Psoas muscle (tissue), 8 donors: ENCODE results near the gene RORC. TPM values are rescaled to one million over a fixed set of nuclear protein-coding genes. Genes with fewer than 3 reads are reported as not detected.

ENCODE experiments used
- ATAC-seq, 4 donors: fragments of 200-7000 bp; cut with Tn5 transposase; one replicate each; pipeline ENCODE4 v1.9.1; 2020; ENCODE audit warnings: moderate library complexity in 3 of 4, mild to moderate bottlenecking in 2 of 4
- DNase-seq, 2 donors: peaks; one replicate each; pipeline ENCODE4 v3.0.0-alpha.2; 2020
- H3K27ac ChIP-seq: fragments of 200-600 bp; one replicate; pipeline ENCODE4 v1.8.0; 2022
- H3K27me3 ChIP-seq, 3 donors: fragments of 200-600 bp in 1 of 3; one replicate each; pipeline versions ENCODE4 v1.6.1 to v1.8.0; 2013 to 2022; ENCODE audit warnings: low read length in 2 of 3, mild to moderate bottlenecking in 2 of 3, moderate library complexity in 1 of 3; ENCODE audit not compliant: insufficient read depth in 3 of 3
- H3K36me3 ChIP-seq, 2 donors: fragments of 200-600 bp in 1 of 2; one replicate each; pipeline versions ENCODE4 v1.6.1 to v1.8.0; 2013 to 2022; ENCODE audit warnings: low read depth in 1 of 2, mild to moderate bottlenecking in 1 of 2, moderate library complexity in 1 of 2; ENCODE audit not compliant: insufficient read depth in 1 of 2
- H3K4me1 ChIP-seq: fragments of 200-600 bp; one replicate; pipeline ENCODE4 v1.8.0; 2022
- H3K4me3 ChIP-seq: fragments of 200-600 bp; one replicate; pipeline ENCODE4 v1.8.0; 2022; ENCODE audit warnings: mild to moderate bottlenecking
- H3K9me3 ChIP-seq: fragments of 200-600 bp; one replicate; pipeline ENCODE4 v1.8.0; 2022
- WGBS, 3 donors: extraction: QIAGEN DNeasy Blood & Tissue Kit; methylation state at CpG; one replicate each; pipeline versions ENCODE4 v1.1.6 to v1.1.7; 2013; 5-methylcytosine and 5-hydroxymethylcytosine counted together
- intact Hi-C, 2 donors: fragments of 100-400 bp; cut with DNase I; formaldehyde crosslinking; loops; one replicate each; pipeline versions ENCODE4 v1.11.0 to v1.14.2; 2022
- polyA plus RNA-seq, 3 donors: library from polyadenylated mRNA; stranded (reverse); fragments of 200-250 nt; gene quantifications; one replicate each; pipeline ENCODE4 v1.2.3, GENCODE V29; 2013
- total RNA-seq, 4 donors: library from RNA; stranded (reverse); fragmentation: NEBNext Ultra II Directional in 2 of 4; extraction: Animal tissue kit (Norgen Biotek cat#: 25700) in 2 of 4; gene quantifications; one replicate each; pipeline versions ENCODE4 v1.2.1 to v1.2.4, GENCODE V29; 2021 to 2023
- TF ChIP-seq, protein P1 (sequence below): fragments of 200-600 bp; IDR thresholded peaks from one replicate; pipeline ENCODE4 v1.8.0; 2022; ENCODE audit warnings: antibody characterized with exemption
- donor health status: healthy with polysubstance abuse.
- donor health status: DM: no; HTN: no; CAD: no; lungs with moderate emphysema.
- donor health status: Bipolar disorder and iron deficiency.
- donor health status: healthy.
- donor health status: DM: yes; HTN: yes; CAD: no.
- donor health status: DM: no; HTN: no; CAD: no.
- donor health status: DM: no; HTN: no; CAD: no.
- donor health status: DM: yes; HTN: yes; CAD: no.

RORC gene
- total and polyA plus RNA-seq, 7 donors = 3.5 to 109 (median 62.9) TPM

DNA sequence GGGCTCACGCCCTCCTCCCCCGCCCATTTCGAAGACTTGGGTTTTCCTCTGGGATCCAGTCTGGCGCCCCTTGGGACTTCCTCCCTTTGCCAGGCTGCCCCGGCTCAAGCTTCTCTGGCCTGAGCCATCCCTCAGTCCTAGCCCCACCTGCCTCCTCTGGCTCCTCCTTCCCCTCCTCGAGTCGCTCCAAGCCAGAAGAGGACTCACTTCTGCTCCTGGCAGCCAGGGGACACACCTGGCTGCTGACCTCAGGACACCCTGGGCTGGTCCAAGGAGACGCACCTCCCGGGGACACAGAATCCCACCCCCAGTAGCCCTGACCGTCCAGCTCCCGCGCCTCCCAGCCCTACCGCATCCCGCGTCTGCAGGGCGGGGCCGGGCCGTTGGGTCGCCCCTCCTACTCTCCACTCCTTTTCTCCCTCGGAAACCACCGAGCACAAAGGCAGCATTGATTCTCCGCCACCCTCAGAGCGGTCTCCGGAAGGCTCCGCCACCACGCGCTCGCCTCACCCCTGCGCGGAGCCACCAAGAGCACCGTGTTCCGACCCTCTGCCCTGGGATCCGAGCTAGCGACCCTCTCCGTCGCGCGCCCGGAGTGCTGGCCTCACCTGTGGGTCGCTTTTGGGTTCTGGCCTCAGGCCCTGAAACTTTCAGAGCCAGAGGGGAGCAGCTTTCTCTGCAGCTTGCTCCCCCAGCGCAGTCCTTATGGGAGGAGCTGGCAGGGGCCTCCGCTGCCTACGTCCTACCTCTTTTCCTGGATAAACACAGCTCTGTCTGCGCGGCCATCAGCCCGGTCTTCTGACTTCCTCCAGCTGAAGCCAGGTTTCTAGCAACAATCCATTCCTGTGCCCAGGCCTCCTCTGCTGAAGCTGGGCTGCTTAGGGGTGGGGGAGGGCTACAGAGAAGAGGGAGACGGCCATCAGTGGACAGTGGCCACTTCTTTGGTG lies 8.1 kb upstream of the RORC start, which contains the start of gene C2CD4D:
Gene C2CD4D (minus strand): TSS at position 364 of the 947 bp plus-strand sequence. CDS start 831 bp downstream, outside the sequence.
- DNase-seq = no peak
- H3K36me3 ChIP-seq = no peaks in the 10 kb centered on the region
- H3K4me3 ChIP-seq = peak within 1 kb of the TSS; percentile 70
- H3K9me3 ChIP-seq = no peaks in the 10 kb centered on the region
- ATAC-seq = no peak
- H3K4me1 ChIP-seq = no peaks in the 10 kb centered on the region
- intact Hi-C loops = loop anchor here (5.0 to 10.0 kb wide), 8 partner anchors 47 to 375 kb away; partner anchors contain the start of genes MRPL9 (in 2 of the 2), TDRKH (in 1 of the 2) and TUFT1 (in 1 of the 2)
- H3K27ac ChIP-seq = no peak within 1 kb of the TSS
- peaks cover 0 to 28% (median 17%) of the 10 kb centered on the region in 3 donors for H3K27me3 ChIP-seq
- 26 to 37% (median 34%) methylated on average over 40 to 47 of the region's 47 CpGs for WGBS, 3 donors
- TF ChIP-seq, protein P1, sequence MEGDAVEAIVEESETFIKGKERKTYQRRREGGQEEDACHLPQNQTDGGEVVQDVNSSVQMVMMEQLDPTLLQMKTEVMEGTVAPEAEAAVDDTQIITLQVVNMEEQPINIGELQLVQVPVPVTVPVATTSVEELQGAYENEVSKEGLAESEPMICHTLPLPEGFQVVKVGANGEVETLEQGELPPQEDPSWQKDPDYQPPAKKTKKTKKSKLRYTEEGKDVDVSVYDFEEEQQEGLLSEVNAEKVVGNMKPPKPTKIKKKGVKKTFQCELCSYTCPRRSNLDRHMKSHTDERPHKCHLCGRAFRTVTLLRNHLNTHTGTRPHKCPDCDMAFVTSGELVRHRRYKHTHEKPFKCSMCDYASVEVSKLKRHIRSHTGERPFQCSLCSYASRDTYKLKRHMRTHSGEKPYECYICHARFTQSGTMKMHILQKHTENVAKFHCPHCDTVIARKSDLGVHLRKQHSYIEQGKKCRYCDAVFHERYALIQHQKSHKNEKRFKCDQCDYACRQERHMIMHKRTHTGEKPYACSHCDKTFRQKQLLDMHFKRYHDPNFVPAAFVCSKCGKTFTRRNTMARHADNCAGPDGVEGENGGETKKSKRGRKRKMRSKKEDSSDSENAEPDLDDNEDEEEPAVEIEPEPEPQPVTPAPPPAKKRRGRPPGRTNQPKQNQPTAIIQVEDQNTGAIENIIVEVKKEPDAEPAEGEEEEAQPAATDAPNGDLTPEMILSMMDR = no peak

DNA sequence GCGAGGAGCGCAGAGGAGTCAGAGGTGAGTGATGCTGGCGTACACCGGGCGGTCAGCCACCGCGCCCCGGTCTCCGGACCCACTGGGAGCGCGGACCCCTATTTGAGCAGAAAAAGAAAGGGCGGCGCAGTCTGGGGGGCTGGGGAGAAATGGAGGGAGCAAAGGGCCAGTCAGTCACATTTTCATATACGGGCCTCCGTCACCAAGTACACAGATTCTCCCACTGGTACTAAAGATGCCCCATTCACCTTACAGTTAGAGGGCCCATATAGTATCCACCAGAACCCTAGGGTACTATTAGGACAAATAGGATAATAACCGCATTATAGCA lies 7.4 kb upstream of the RORC start:
- DNase-seq (no peak), ATAC-seq (no peak)
- Histone ChIP-seq H3K27me3 (peaks cover 0 to 28% (median 17%) of the 10 kb centered on the region in 3 donors), H3K9me3 (no peaks in the 10 kb centered on the region), H3K27ac (no peak overlapping the region), H3K36me3 (no peaks in the 10 kb centered on the region), H3K4me1 (no peaks in the 10 kb centered on the region), H3K4me3 (peak overlapping the region; percentile 70)
- 28 to 54% (median 46%) methylated on average over 16 of the region's 16 CpGs for WGBS, 3 donors
- TF ChIP-seq, protein P1 = no peak
- intact Hi-C loops = loop anchor here (5.0 to 10.0 kb wide), 8 partner anchors 47 to 374 kb away; partner anchors contain the start of genes MRPL9 (in 2 of the 2), TDRKH (in 1 of the 2) and TUFT1 (in 1 of the 2)

DNA sequence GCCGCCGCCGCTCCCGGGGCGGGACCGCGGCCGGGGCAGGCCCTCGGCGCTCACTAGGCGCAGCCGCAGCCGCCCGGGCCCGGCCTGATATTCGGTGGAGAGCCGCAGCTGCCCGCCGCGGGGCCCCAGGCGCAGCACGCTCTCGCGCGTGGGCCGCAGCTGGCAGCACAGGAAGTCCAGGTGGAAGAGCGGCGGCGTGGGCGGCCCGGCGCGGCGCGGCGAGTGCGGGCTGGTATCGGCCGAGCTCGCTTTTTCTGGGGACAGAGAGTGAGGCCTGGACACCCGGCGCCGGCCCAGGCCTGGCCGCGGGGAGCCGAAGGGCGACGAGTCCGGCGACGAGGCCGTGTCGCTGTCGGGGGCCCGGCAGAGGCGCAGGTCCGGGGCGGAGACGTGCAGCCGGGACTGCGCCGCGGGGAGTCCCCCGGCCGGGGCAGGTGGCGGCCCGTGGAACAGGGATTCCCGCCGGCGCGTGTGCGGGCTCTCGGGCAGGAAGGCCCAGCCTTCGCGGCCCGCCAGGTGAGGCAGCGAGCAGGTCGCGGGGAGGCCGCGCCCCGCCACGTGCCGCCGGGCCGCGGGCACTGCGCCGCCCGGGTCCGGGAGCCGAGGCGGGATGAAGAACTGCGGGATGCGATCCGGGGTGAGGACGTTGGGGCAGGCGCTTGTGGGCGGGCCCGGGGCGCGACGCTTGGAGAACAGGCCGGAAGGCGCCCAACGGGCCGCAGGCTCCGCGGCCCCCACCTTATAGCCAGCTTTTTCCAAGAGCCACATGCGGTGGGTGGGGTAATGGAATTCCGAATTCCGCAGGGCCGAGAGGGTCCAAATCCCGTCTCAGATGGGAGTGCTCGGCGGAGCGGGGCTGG lies 6.8 kb upstream of the RORC start:
- intact Hi-C loops = loop anchor here (5.0 to 10.0 kb wide), 8 partner anchors 46 to 374 kb away; partner anchors contain the start of genes MRPL9 (in 2 of the 2), TDRKH (in 1 of the 2) and TUFT1 (in 1 of the 2)
- peaks cover 0 to 28% (median 17%) of the 10 kb centered on the region in 3 donors for H3K27me3 ChIP-seq
- no peak overlapping the region for H3K27ac ChIP-seq
- H3K4me3 ChIP-seq = peak overlapping the region; percentile 70
- TF ChIP-seq, protein P1 = no peak
- peaks cover 3% of the 10 kb centered on the region for H3K4me1 ChIP-seq
- no peaks in the 10 kb centered on the region for H3K9me3 ChIP-seq
- peak in 1 of 2 donors; percentile 41 for DNase-seq
- H3K36me3 ChIP-seq = no peaks in the 10 kb centered on the region
- 3 to 6% (median 4%) methylated on average over 84 to 117 of the region's 117 CpGs for WGBS, 3 donors
- ATAC-seq = peak; percentile 40 to 48 (median 44)

DNA sequence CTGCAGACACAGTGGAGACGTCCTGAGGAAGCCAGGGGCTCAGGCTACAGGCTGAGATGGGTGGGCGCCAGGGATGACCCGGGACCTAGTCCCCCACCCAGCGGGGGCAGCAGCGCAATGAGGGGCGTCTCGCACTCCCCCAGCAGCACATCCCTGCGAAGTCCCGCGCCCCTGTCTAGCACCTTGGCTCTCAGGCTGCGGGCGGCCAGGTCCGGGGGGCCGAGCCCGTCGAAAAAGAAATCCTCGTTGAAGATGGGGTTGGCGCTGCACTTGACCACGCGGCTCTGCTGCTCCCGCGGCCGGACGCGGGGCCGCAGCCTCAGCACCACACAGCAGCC lies 6.3 kb upstream of the RORC start:
- TF ChIP-seq, protein P1 = no peak
- H3K27ac ChIP-seq = no peak overlapping the region
- WGBS, 3 donors = 7 to 13% (median 10%) methylated on average over 24 to 26 of the region's 26 CpGs
- peaks cover 0 to 28% (median 17%) of the 10 kb centered on the region in 3 donors for H3K27me3 ChIP-seq
- intact Hi-C loops = loop anchor here (5.0 to 10.0 kb wide), 8 partner anchors 46 to 373 kb away; partner anchors contain the start of genes MRPL9 (in 2 of the 2), TDRKH (in 1 of the 2) and TUFT1 (in 1 of the 2)
- peaks cover 7% of the 10 kb centered on the region for H3K4me1 ChIP-seq
- H3K9me3 ChIP-seq = no peaks in the 10 kb centered on the region
- H3K36me3 ChIP-seq = no peaks in the 10 kb centered on the region
- peak overlapping the region; percentile 70 for H3K4me3 ChIP-seq
- ATAC-seq = no peak
- DNase-seq = peak in 1 of 2 donors; percentile 57
